Measurements from ENCODE around the gene RNASEH1.
A peak's percentile ranks its signal among the peaks of the same experiment; 100 is the strongest.

The RNASEH1 gene

GRCh38 chr2:3547915-3548314 is 10.2 kb downstream of the RNASEH1 start:
- no peak for DNase-seq (ENCODE audit: low read depth)

GRCh38 chr2:3545788-3546478 is 12.2 kb downstream of the RNASEH1 start:
- no peak for DNase-seq (ENCODE audit: low read depth)

GRCh38 chr2:3543023-3543683 is 15.0 kb downstream of the RNASEH1 start:
- no peak for DNase-seq (ENCODE audit: low read depth)

GRCh38 chr2:3542107-3542506 is 16.0 kb downstream of the RNASEH1 start:
- no peak for DNase-seq (ENCODE audit: low read depth)

- DNase-seq (ENCODE audit: low read depth), result no peak
Measured at GRCh38 chr2:3539836-3540235, 18.3 kb downstream of the RNASEH1 start.

- no peak for DNase-seq (ENCODE audit: low read depth)
Measured at GRCh38 chr2:3536682-3537632, 21.2 kb downstream of the RNASEH1 start.

GRCh38 chr2:3535794-3536681 is 22.1 kb downstream of the RNASEH1 start:
- DNase-seq (ENCODE audit: low read depth), result no peak

- DNase-seq (ENCODE audit: low read depth), result no peak
Measured at GRCh38 chr2:3535467-3535793, 22.7 kb downstream of the RNASEH1 start.

- no peak for DNase-seq (ENCODE audit: low read depth)
Measured at GRCh38 chr2:3534251-3534814, 23.8 kb downstream of the RNASEH1 start.

GRCh38 chr2:3533836-3534235 is 24.3 kb downstream of the RNASEH1 start:
- DNase-seq (ENCODE audit: low read depth), result no peak

- DNase-seq (ENCODE audit: low read depth), result no peak
Measured at GRCh38 chr2:3532941-3533340, 25.2 kb downstream of the RNASEH1 start.

GRCh38 chr2:3529316-3530025 is 28.7 kb downstream of the RNASEH1 start:
- no peak for DNase-seq (ENCODE audit: low read depth)

- no peak for DNase-seq (ENCODE audit: low read depth)
Measured at GRCh38 chr2:3527886-3528785, 30.0 kb downstream of the RNASEH1 start.

GRCh38 chr2:3526871-3527270 is 31.3 kb downstream of the RNASEH1 start:
- no peak for DNase-seq (ENCODE audit: low read depth)

GRCh38 chr2:3523551-3524041 is 34.5 kb downstream of the RNASEH1 start:
- no peak for DNase-seq (ENCODE audit: low read depth)

- DNase-seq (ENCODE audit: low read depth), result no peak
Measured at GRCh38 chr2:3522961-3523421, 35.1 kb downstream of the RNASEH1 start.

- DNase-seq (ENCODE audit: low read depth), result no peak
Measured at GRCh38 chr2:3520591-3520990, 37.5 kb downstream of the RNASEH1 start.

- DNase-seq (ENCODE audit: low read depth), result peak; percentile 51
Measured at GRCh38 chr2:3519255-3520205, 38.6 kb downstream of the RNASEH1 start, which contains the start of gene ADI1. ADI1 (minus strand) TSS chr2:3519531; CDS start chr2:3519487, 44 bp downstream.
